HepG2 (cell line): ENCODE measurements around the gene DCTN3. TPM values are rescaled to one million over a fixed set of nuclear protein-coding genes. Genes with fewer than 3 reads are reported as not detected.

Experiments
- CERS6 ChIP-seq: sonication (generic); formaldehyde crosslinking; IDR thresholded peaks from 2 replicates; pipeline ENCODE4 v1.5.0; 2020; ENCODE audit warnings: missing genetic modification reagents
- DZIP1 ChIP-seq: sonication (generic); formaldehyde crosslinking; IDR thresholded peaks from 2 replicates; pipeline ENCODE4 v1.5.0; 2020; ENCODE audit warnings: mild to moderate bottlenecking, missing genetic modification reagents
- FOXM1 ChIP-seq: sonication (generic); formaldehyde crosslinking; IDR thresholded peaks from 2 replicates; pipeline ENCODE4 v1.5.0; 2020; ENCODE audit warnings: missing genetic modification reagents
- HES4 ChIP-seq: sonication (generic); formaldehyde crosslinking; IDR thresholded peaks from 2 replicates; pipeline ENCODE4 v1.9.0; 2021; ENCODE audit warnings: mild to moderate bottlenecking, missing genetic modification reagents, borderline replicate concordance
- HHEX ChIP-seq: IDR thresholded peaks from 2 replicates; pipeline ENCODE4 v1.6.1; 2016; ENCODE audit warnings: control low read depth
- HOMEZ ChIP-seq: IDR thresholded peaks from 2 replicates; pipeline ENCODE4 v1.6.1; 2016; ENCODE audit warnings: low read depth
- RXRB ChIP-seq: IDR thresholded peaks from 2 replicates; pipeline ENCODE4 v1.6.1; 2016; ENCODE audit warnings: borderline replicate concordance, missing genetic modification reagents, missing compliant biosample characterization
- TRIM24 ChIP-seq: sonication (generic); formaldehyde crosslinking; IDR thresholded peaks from 2 replicates; pipeline ENCODE4 v1.8.0; 2022; ENCODE audit warnings: mild to moderate bottlenecking, missing genetic modification reagents
- UBTF ChIP-seq: sonication (generic); formaldehyde crosslinking; IDR thresholded peaks from 2 replicates; pipeline ENCODE4 v1.4.0; 2020; ENCODE audit warnings: mild to moderate bottlenecking, missing genetic modification reagents
- ZBED4 ChIP-seq: sonication (generic); formaldehyde crosslinking; IDR thresholded peaks from 2 replicates; pipeline ENCODE4 v1.4.0; 2020; ENCODE audit warnings: missing genetic modification reagents, borderline replicate concordance
- ZNF224 ChIP-seq: sonication (generic); formaldehyde crosslinking; IDR thresholded peaks from 2 replicates; pipeline ENCODE4 v1.5.0; 2020; ENCODE audit warnings: mild to moderate bottlenecking, missing genetic modification reagents
- ZNF263 ChIP-seq: sonication (generic); formaldehyde crosslinking; IDR thresholded peaks from 2 replicates; pipeline ENCODE4 v1.4.0; 2020; ENCODE audit warnings: missing genetic modification reagents
- ZNF558 ChIP-seq: sonication (generic); formaldehyde crosslinking; IDR thresholded peaks from 2 replicates; pipeline ENCODE4 v1.9.0; 2022; ENCODE audit warnings: mild to moderate bottlenecking, missing genetic modification reagents, borderline replicate concordance
- ZNF678 ChIP-seq: sonication (generic); formaldehyde crosslinking; IDR thresholded peaks from 2 replicates; pipeline ENCODE4 v1.4.0; 2020; ENCODE audit warnings: mild to moderate bottlenecking, missing genetic modification reagents
- ZNF691 ChIP-seq: sonication (generic); formaldehyde crosslinking; IDR thresholded peaks from 2 replicates; pipeline ENCODE4 v1.4.0; 2020; ENCODE audit warnings: missing genetic modification reagents, low read depth, mild to moderate bottlenecking, borderline replicate concordance
- polyA plus RNA-seq, 8 experiments: library from polyadenylated mRNA; depleted of rRNA in 3 of 8; stranded (reverse) in 7 of 8; unstranded in 1 of 8; fragments of >200 nt; fragmentation: Illumina TruSeq in 4 of 8; extraction: Trizol in 4 of 8; gene quantifications; 2 replicates each; pipeline versions ENCODE4 v1.2.1 to v1.2.3, GENCODE V29; 2011 to 2016; ENCODE audit warnings: low read depth in 4 of 8, missing spikeins in 1 of 8, mixed read lengths in 1 of 8; ENCODE audit not compliant: insufficient read depth in 1 of 8
- total RNA-seq, 5 experiments: library from RNA; depleted of rRNA; stranded (reverse); fragments of >200 nt; fragmentation: Illumina TruSeq; extraction: Trizol; gene quantifications; 2 replicates each; pipeline ENCODE4 v1.2.3, GENCODE V29; 2016; ENCODE audit warnings: low read depth in 1 of 5
- TF ChIP-seq, protein P1 (sequence below): sonication (generic); formaldehyde crosslinking; IDR thresholded peaks from 2 replicates; pipeline ENCODE4 v1.5.0; 2020; ENCODE audit warnings: missing genetic modification reagents

The DCTN3 gene
- total and polyA plus RNA-seq, 2 of the 13 experiments (the other 11 are each of a cell fraction or from before 2014, with no cell fraction given): 27.4 to 34.5 TPM

DNA sequence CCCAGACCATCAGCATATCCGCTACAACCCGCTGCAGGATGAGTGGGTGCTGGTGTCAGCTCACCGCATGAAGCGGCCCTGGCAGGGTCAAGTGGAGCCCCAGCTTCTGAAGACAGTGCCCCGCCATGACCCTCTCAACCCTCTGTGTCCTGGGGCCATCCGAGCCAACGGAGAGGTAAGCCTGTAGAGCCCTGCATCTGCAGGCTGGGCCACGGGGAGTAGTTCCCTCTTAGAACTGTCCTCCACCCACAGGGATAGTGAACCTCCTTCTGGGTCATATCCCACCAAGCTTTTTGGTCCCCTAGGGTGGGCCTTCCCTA lies 26.7 kb upstream of the DCTN3 start (continued):
- TF ChIP-seq ZNF678 (CRISPR knock-in tag) (0 out of 2 replicates have a peak, but pooled peaks have one; percentile 80), CERS6 (no peak), ZNF263 (0 out of 2 replicates have a peak, but pooled peaks have one; percentile 1), UBTF (CRISPR knock-in tag) (0 out of 2 replicates have a peak, but pooled peaks have one; percentile 11), DZIP1 (CRISPR knock-in tag) (0 out of 2 replicates have a peak, but pooled peaks have one; percentile 50), RXRB (no peak), HHEX (CRISPR knock-in tag) (no peak), HES4 (CRISPR knock-in tag) (no peak), TRIM24 (CRISPR knock-in tag) (no peak), ZNF691 (CRISPR knock-in tag) (no peak), FOXM1 (no peak), ZNF224 (CRISPR knock-in tag) (0 out of 2 replicates have a peak, but pooled peaks have one; percentile 46), ZBED4 (CRISPR knock-in tag) (0 out of 2 replicates have a peak, but pooled peaks have one; percentile 3), HOMEZ (CRISPR knock-in tag) (no peak), ZNF558 (peak; percentile 70; the same call in 1 of the 2 replicates)
- TF ChIP-seq, protein P1, sequence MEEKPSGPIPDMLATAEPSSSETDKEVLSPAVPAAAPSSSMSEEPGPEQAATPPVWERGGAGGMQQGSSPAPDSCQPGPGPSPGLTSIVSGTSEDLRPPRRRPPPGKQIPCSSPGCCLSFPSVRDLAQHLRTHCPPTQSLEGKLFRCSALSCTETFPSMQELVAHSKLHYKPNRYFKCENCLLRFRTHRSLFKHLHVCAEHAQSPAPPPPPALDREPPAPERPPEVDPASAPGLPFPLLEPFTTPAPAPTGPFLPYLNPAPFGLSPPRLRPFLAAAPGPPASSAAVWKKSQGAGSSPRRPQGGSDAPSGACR (CRISPR knock-in tag): 0 out of 2 replicates have a peak, but pooled peaks have one; percentile 41
